Keratinocyte (primary cell): Measurements from ENCODE around the gene SPATA13. TPM values are rescaled to one million over a fixed set of nuclear protein-coding genes. Genes with fewer than 3 reads are reported as not detected.

Source experiments
- DNase-seq: peaks from one replicate; pipeline ENCODE4 v3.0.0-alpha.2; 2011; ENCODE audit warnings: low read depth, missing footprints, low spot score
- FAIRE-seq: peaks from 2 replicates; lab custom pipeline; 2011; peaks lifted over from hg19 to GRCh38; lab: Jason Lieb, UNC
- H2AFZ ChIP-seq: 2 replicates; pipeline ENCODE4 v1.6.0; 2012; ENCODE audit warnings: low read length, control low read depth, inconsistent platforms; ENCODE audit not compliant: control insufficient read depth
- H3K27ac ChIP-seq: 2 replicates; pipeline ENCODE4 v1.5.1; 2011; ENCODE audit warnings: low read length; ENCODE audit not compliant: control insufficient read depth, insufficient read depth
- H3K27me3 ChIP-seq: 3 replicates; pipeline ENCODE4 v1.6.0; 2011; ENCODE audit warnings: low read length; ENCODE audit not compliant: control insufficient read depth, insufficient read depth; ENCODE audit errors: extremely low read depth
- H3K36me3 ChIP-seq, 2 experiments: 2 replicates in 1 of 2; 3 replicates in 1 of 2; pipeline ENCODE4 v1.5.1; 2011; ENCODE audit warnings: low read length in 2 of 2, mild to moderate bottlenecking in 1 of 2; ENCODE audit not compliant: control insufficient read depth in 2 of 2, insufficient read depth in 2 of 2; ENCODE audit errors: extremely low read depth in 1 of 2
- H3K4me1 ChIP-seq: 3 replicates; pipeline ENCODE4 v1.5.1; 2011; ENCODE audit warnings: low read length; ENCODE audit not compliant: control insufficient read depth, insufficient read depth; ENCODE audit errors: extremely low read depth
- H3K4me2 ChIP-seq: 3 replicates; pipeline ENCODE4 v1.6.0; 2011; ENCODE audit warnings: low read depth, low read length; ENCODE audit not compliant: control insufficient read depth, insufficient read depth; ENCODE audit errors: extremely low read depth
- H3K4me3 ChIP-seq, 3 experiments: fragments of 200-600 bp in 1 of 3; sonication (generic) in 1 of 3; 2 replicates in 2 of 3; 3 replicates in 1 of 3; pipeline ENCODE4 v1.5.1; 2011 to 2016; ENCODE audit warnings: low read length in 3 of 3, mild to moderate bottlenecking in 3 of 3, control low read depth in 2 of 3, inconsistent platforms in 1 of 3, low read depth in 1 of 3, mixed read lengths in 1 of 3, mixed run types in 1 of 3, moderate library complexity in 1 of 3; ENCODE audit not compliant: control insufficient read depth in 2 of 3, insufficient read depth in 2 of 3; ENCODE audit errors: extremely low read depth in 1 of 3
- H3K79me2 ChIP-seq: 2 replicates; pipeline ENCODE4 v1.6.0; 2012; ENCODE audit warnings: low read length; ENCODE audit not compliant: control insufficient read depth, insufficient read depth
- H3K9ac ChIP-seq: 3 replicates; pipeline ENCODE4 v1.6.0; 2011; ENCODE audit warnings: low read length; ENCODE audit not compliant: control insufficient read depth, insufficient read depth; ENCODE audit errors: extremely low read depth
- H3K9me1 ChIP-seq: 3 replicates; pipeline ENCODE4 v1.6.0; 2011; ENCODE audit warnings: low read length; ENCODE audit not compliant: control insufficient read depth, insufficient read depth; ENCODE audit errors: extremely low read depth
- H3K9me3 ChIP-seq: 2 replicates; pipeline ENCODE4 v1.5.1; 2012; ENCODE audit warnings: low read depth, low read length; ENCODE audit not compliant: control insufficient read depth
- H4K20me1 ChIP-seq: 3 replicates; pipeline ENCODE4 v1.6.0; 2011; ENCODE audit warnings: low read length; ENCODE audit not compliant: control insufficient read depth, insufficient read depth; ENCODE audit errors: extremely low read depth
- EZH2 ChIP-seq: IDR thresholded peaks from one replicate; pipeline ENCODE4 v1.6.1; 2012; ENCODE audit warnings: inconsistent platforms, mild to moderate bottlenecking, low read length, moderate library complexity
- dilution Hi-C: fragments of 300-500 bp; cut with MboI; formaldehyde crosslinking; loops from one replicate; pipeline ENCODE4 v1.7.0; 2020; ENCODE audit warnings: low sequenced_read_pairs; ENCODE audit not compliant: extremely low pct_ligation_motif_present
- polyA plus RNA-seq, 5 experiments: library from polyadenylated mRNA; depleted of rRNA in 3 of 5; stranded (reverse) in 3 of 5; stranded (forward) in 1 of 5; unstranded in 1 of 5; fragments of >200 nt; gene quantifications; 1 replicate in 1 of 5; 2 replicates in 3 of 5; 3 replicates in 1 of 5; pipeline versions ENCODE4 v1.2.1 to v1.2.3, GENCODE V29; 2011 to 2012; ENCODE audit warnings: missing spikeins in 2 of 5, low read depth in 1 of 5, low replicate concordance in 1 of 5
- TF ChIP-seq, protein P1 (sequence below), 3 experiments: IDR thresholded peaks in 1 of 3; conservative IDR thresholded peaks in 1 of 3; optimal IDR thresholded peaks in 1 of 3; 2 replicates in 2 of 3; 3 replicates in 1 of 3; pipeline versions ENCODE3 to v1.5.1; 2011; ENCODE audit warnings: low read length in 3 of 3, mild to moderate bottlenecking in 3 of 3, moderate library complexity in 2 of 3, control low read depth in 1 of 3, inconsistent platforms in 1 of 3; ENCODE audit not compliant: insufficient read depth in 2 of 3; ENCODE audit errors: extremely low read depth in 1 of 3

The SPATA13 gene
- polyA plus RNA-seq, 1 donor (not counting 4 experiments of a cell fraction or from before 2014, with no cell fraction given) = 1.2 TPM

DNA sequence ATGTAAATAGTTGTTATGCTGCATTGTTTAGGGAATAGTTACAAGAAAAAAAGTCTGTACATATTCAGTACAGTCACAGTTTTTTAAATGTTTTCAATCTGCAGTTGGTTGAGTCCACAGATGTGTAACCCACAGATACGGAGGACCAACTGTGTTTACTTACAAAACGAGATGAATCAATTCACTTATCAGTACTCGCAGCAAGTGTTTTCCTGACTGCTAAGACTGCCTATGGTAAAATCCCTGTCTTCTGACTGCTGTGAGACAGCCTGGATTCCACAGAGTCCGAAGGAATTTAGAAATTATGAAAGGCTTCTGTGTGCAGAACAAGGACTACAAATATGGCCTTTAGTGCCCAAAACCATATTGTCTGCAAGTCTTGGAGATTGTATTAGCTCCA lies 103.1 kb downstream of the SPATA13 start:
- peaks cover 4% of the 10 kb centered on the region for H3K4me1 ChIP-seq
- no peaks in the 10 kb centered on the region for H4K20me1 ChIP-seq
- no peaks in the 10 kb centered on the region for H3K36me3 ChIP-seq
- H2AFZ ChIP-seq = no peak overlapping the region
- no peak overlapping the region for H3K4me2 ChIP-seq
- no peaks in the 10 kb centered on the region for H3K79me2 ChIP-seq
- no peak for FAIRE-seq
- no peak overlapping the region for H3K9ac ChIP-seq
- no peak for DNase-seq
- no peaks in the 10 kb centered on the region for H3K9me1 ChIP-seq
- TF ChIP-seq, protein P1, sequence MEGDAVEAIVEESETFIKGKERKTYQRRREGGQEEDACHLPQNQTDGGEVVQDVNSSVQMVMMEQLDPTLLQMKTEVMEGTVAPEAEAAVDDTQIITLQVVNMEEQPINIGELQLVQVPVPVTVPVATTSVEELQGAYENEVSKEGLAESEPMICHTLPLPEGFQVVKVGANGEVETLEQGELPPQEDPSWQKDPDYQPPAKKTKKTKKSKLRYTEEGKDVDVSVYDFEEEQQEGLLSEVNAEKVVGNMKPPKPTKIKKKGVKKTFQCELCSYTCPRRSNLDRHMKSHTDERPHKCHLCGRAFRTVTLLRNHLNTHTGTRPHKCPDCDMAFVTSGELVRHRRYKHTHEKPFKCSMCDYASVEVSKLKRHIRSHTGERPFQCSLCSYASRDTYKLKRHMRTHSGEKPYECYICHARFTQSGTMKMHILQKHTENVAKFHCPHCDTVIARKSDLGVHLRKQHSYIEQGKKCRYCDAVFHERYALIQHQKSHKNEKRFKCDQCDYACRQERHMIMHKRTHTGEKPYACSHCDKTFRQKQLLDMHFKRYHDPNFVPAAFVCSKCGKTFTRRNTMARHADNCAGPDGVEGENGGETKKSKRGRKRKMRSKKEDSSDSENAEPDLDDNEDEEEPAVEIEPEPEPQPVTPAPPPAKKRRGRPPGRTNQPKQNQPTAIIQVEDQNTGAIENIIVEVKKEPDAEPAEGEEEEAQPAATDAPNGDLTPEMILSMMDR (optimal IDR thresholded peaks at IDR 0.05 in 1 of 3, IDR thresholded peaks at IDR 0.05 in 1 of 3, conservative IDR thresholded peaks at IDR 0.05 in 1 of 3; ENCODE audit: extremely low read depth in 1 of 3, insufficient read depth in 2 of 3, low read length in 3 of 3) = no peak
- TF ChIP-seq EZH2 = no peak
- no peaks in the 10 kb centered on the region for H3K9me3 ChIP-seq
- no peaks in the 10 kb centered on the region for H3K27me3 ChIP-seq
- dilution Hi-C loops = no loop called here
- no peak overlapping the region for H3K4me3 ChIP-seq
- H3K27ac ChIP-seq = no peak overlapping the region

DNA sequence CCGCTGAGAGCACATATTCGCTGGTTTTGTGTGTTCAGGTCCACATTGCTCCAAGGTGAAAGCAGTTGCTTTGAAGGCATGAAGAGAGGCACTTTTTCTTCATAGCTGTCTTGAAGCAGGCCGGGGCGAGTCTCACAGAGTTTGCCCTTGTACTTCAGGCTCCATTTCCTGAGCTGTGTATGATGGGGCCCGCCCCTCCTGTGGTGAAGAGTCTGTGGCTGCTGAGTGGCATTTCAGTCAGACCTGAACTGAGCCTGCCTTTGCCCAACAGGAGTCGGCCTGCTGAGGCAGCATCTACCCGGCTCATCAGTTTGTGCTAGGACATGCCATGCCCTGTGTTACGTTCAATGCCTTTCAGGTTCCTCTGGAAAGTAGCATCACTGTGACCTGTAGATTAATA lies 104.5 kb downstream of the SPATA13 start:
- H3K79me2 ChIP-seq = no peaks in the 10 kb centered on the region
- no peak for DNase-seq
- H3K4me2 ChIP-seq = no peak overlapping the region
- H3K9ac ChIP-seq = no peak overlapping the region
- peak overlapping the region; percentile 11 for H2AFZ ChIP-seq
- H3K4me3 ChIP-seq = no peak overlapping the region
- H3K9me1 ChIP-seq = no peaks in the 10 kb centered on the region
- peaks cover 4% of the 10 kb centered on the region for H3K4me1 ChIP-seq
- H3K9me3 ChIP-seq = no peaks in the 10 kb centered on the region
- no peaks in the 10 kb centered on the region for H4K20me1 ChIP-seq
- no peaks in the 10 kb centered on the region for H3K27me3 ChIP-seq
- FAIRE-seq = no peak
- H3K36me3 ChIP-seq = no peaks in the 10 kb centered on the region
- no peak overlapping the region for H3K27ac ChIP-seq
- dilution Hi-C loops = no loop called here
- no peak for TF ChIP-seq EZH2
- TF ChIP-seq, protein P1 (optimal IDR thresholded peaks at IDR 0.05 in 1 of 3, IDR thresholded peaks at IDR 0.05 in 1 of 3, conservative IDR thresholded peaks at IDR 0.05 in 1 of 3; ENCODE audit: extremely low read depth in 1 of 3, insufficient read depth in 2 of 3, low read length in 3 of 3) = no peak
